HG02571 (cell line): ENCODE data around the gene SPTA1.

Experiments used
- ATAC-seq: cut with Tn5 transposase; IDR thresholded peaks from one replicate; pipeline ENCODE4 v1.9.1; 2021; ENCODE audit warnings: mild to moderate bottlenecking, moderate library complexity; ENCODE audit not compliant: unreplicated experiment

The SPTA1 gene

DNA sequence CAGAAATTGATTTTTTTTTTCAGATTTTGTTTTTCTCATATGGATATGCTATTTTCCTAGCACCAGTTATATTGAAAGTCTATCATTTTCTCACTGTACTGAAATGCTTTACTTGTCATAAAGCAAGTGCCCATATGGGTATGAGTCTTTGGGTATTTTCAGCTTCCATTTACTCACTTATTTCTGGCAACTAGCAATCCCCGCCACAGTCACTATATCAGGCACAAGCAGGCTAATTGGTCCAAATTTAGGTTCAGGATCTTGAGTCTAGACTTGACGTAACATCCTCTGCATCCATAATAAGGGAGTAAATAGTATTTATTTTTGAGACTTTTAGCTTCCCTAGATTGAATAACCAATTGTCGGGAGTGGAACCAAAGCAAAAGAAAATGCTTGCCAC is 109.0 kb downstream of the SPTA1 start:
- ATAC-seq = no peak

DNA sequence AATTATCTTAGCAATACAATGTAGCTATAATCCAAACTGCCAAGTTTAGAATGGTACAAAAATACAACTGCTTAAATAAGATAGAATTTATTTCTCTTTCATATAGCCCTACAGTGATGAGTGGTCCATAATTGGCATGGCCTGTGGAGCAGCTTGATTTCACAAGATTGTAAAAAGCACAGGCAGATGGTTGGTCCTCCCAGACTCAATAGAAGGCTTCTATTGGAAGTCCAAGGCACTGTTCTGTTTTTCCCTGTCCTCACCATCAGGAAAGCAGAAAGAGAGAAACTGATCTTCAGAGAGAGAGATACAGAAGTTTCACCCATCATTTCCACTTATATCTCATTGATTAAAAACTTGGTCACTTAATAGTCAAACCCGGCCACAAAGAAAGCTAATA is 114.3 kb downstream of the SPTA1 start:
- ATAC-seq = no peak

DNA sequence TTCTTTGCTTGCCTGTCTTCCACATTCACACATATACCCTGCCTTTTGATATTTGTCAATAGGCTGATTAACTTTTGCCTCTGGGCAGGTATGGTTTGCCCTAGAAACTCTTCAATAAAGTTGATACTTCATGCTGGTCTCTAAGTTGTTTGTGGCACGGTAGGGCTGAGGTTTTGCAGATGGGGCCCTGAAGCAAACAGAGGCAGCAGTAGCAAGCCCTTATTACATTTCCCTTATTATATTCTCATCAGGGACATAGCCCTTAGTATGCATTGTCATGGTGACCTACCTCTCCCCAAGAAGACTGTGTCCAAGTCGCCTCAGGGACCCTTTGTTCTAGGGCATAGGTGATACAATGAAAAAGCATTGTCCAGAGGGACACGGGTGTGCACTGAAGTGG is 116.0 kb downstream of the SPTA1 start, which contains the start of gene OR6P1:
TSS of gene OR6P1 (minus strand) at position 101 of the 400 bp plus-strand sequence. CDS start 6,976 bp downstream, outside the sequence.
- ATAC-seq = no peak

DNA sequence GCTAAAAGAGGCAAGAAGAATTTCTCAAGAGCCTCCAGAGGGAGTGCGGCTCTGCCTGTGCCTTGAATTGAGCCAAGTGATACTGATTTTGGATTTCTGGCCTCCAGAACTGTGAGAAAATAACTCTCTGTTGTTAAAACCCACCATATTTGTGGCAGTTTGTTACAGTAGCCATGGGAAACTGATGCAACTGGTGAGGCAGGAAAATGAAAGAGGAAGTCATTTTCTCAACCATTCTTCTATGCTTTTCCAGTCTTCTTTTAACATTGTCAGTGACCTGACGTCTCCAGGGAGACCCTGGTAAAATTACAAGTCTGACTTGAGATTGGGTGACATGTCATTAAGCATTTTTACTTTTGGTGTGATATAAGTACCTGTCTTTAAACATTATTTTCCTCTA is 121.9 kb downstream of the SPTA1 start:
- ATAC-seq = no peak

DNA sequence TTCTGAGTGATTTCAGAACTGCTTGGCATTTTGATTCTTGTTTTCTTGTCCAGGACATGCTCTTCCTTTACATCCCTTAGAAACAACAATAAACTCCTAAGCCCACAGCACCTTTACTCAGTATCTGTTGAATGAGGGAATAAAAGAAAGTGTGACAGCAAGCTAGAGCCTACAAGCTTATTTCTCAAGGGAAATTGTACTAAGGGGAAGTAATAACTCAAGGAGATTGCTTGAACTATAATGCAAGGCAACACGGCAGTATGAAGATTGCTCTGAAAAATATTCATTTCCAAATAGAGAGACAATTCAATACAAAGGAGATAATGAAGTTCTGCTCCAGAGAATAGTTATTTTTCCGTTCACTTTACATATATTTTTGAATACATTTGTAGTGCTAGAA is 122.7 kb downstream of the SPTA1 start:
- no peak for ATAC-seq
